Tibial nerve (tissue), 4 donors: ENCODE results near the gene GPR21.

ENCODE experiments used
- EP300 ChIP-seq, 2 donors: sonication (generic); formaldehyde crosslinking; IDR thresholded peaks; one replicate each; pipeline ENCODE4 v1.6.1; 2017; ENCODE audit warnings: antibody characterized with exemption in 2 of 2, mild to moderate bottlenecking in 1 of 2
- TF ChIP-seq, protein P1 (sequence below), 5 experiments: fragments of 200-600 bp in 3 of 5; fragments of 450-650 bp in 2 of 5; sonication (generic) in 3 of 5; IDR thresholded peaks; one replicate each; pipeline ENCODE4 v1.5.1; 2016 to 2019; ENCODE audit warnings: antibody characterized with exemption in 5 of 5, mild to moderate bottlenecking in 3 of 5, moderate library complexity in 2 of 5

DNA sequence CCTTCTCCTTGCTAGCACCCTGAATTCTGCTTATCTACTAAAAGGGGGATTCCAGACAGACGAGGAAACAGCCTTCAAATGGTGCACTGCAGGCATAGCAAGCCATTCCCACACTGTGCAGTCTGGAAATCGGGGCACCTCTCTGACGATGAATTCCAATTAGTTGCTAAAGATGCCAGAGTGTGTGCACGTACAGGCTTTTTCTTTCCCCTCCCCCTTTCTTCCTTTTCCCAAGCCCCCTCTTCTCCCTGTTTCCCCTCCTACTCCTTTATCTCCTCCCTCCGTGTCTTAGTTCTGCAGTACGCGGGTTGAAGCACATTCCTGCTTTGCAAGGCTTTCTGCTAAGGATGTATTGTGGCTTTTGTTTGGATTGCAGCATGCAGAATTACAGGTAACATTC lies at the start of gene GPR21:
- TF ChIP-seq, protein P1, sequence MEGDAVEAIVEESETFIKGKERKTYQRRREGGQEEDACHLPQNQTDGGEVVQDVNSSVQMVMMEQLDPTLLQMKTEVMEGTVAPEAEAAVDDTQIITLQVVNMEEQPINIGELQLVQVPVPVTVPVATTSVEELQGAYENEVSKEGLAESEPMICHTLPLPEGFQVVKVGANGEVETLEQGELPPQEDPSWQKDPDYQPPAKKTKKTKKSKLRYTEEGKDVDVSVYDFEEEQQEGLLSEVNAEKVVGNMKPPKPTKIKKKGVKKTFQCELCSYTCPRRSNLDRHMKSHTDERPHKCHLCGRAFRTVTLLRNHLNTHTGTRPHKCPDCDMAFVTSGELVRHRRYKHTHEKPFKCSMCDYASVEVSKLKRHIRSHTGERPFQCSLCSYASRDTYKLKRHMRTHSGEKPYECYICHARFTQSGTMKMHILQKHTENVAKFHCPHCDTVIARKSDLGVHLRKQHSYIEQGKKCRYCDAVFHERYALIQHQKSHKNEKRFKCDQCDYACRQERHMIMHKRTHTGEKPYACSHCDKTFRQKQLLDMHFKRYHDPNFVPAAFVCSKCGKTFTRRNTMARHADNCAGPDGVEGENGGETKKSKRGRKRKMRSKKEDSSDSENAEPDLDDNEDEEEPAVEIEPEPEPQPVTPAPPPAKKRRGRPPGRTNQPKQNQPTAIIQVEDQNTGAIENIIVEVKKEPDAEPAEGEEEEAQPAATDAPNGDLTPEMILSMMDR (IDR thresholded peaks at IDR 0.05), result no peak
- TF ChIP-seq EP300 (IDR thresholded peaks at IDR 0.05), result no peak
